Activated CD4-positive, alpha-beta T cell treated with anti-CD3 and anti-CD28 coated beads, Interleukin-2, amount 10 ng/mL, durations not matched to agents 24 days and 14 days (primary cell): ENCODE data around the gene ARFRP1. TPM values are rescaled to one million over a fixed set of nuclear protein-coding genes. Genes with fewer than 3 reads are reported as not detected.
"Not testable (repeated sequence)": the region's sequence is repeated elsewhere in the genome, so short reads cannot be mapped to it uniquely, and the experiment has no call there.

Source experiments
- DNase-seq: peaks from one replicate; pipeline ENCODE4 v3.0.0; 2022
- H3K27ac Mint-ChIP-seq: one replicate; pipeline ENCODE4 v1.8.0; 2022; ENCODE audit warnings: mild to moderate bottlenecking, mixed read lengths
- H3K27me3 Mint-ChIP-seq: one replicate; pipeline ENCODE4 v1.8.0; 2022; ENCODE audit warnings: mixed read lengths
- H3K36me3 Mint-ChIP-seq: one replicate; pipeline ENCODE4 v1.8.0; 2022; ENCODE audit warnings: low read depth, mild to moderate bottlenecking, mixed read lengths
- H3K4me1 Mint-ChIP-seq: one replicate; pipeline ENCODE4 v1.8.0; 2021; ENCODE audit warnings: mixed read lengths
- H3K4me3 Mint-ChIP-seq: one replicate; pipeline ENCODE4 v1.8.0; 2022; ENCODE audit warnings: mild to moderate bottlenecking, moderate library complexity, mixed read lengths
- H3K9me3 Mint-ChIP-seq: one replicate; pipeline ENCODE4 v1.8.0; 2021; ENCODE audit warnings: mixed read lengths
- intact Hi-C: fragments of 100-400 bp; cut with micrococcal nuclease; formaldehyde crosslinking; loops from one replicate; pipeline ENCODE4 v1.15.1; 2023
- total RNA-seq: library from RNA; stranded (reverse); gene quantifications from 2 replicates; pipeline ENCODE4 v1.2.3, GENCODE V29; 2022

The ARFRP1 gene
- total RNA-seq, 1 donor from 2014 or later = 70.4 TPM

- Mint-ChIP-seq H3K36me3 (peaks cover 22% of the 10 kb centered on the region), H3K27ac (no peak overlapping the region), H3K27me3 (no peaks in the 10 kb centered on the region), H3K9me3 (no peaks in the 10 kb centered on the region), H3K4me1 (peaks cover 12% of the 10 kb centered on the region), H3K4me3 (no peak overlapping the region)
- intact Hi-C loops = no loop called here
- no peak for DNase-seq
Observed at GRCh38 chr20:63664143-63664851, 43.5 kb downstream of the ARFRP1 start.

DNA sequence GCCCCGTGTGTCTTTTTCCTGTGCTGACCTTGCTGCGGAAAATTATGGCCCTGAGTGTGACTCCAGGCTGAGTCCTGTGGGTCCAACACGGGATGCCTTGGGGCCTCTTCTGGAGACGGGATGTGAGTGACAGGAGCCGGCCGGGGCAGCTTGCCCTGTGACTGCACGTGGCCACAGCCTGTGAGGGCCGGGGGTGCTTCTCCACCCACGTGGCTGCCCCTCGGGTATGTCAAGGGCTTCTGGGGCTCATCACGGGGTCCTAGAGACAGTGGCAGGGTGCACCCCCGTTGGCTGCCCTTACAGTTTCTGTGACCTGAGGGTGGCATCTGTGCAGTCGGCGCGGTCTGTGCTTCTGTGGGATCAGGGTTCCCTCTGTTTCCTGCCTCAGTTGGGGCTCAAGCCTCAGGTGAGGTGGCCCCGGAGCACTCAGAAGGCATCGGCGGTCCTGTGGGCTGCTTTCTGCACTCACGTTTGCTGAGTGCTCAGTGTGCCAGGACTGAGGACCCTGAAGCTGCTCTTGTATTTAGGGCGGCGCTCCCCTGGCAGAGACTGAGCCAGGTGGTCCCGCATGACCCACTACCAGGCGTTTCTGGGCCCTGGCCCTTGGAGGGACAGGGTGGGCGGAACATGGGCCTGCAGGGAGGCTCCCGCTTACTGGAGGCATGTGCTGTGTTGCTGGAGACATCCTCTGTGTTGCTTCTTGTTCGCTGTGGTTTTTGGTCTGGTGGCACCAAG is 44.3 kb downstream of the ARFRP1 start:
- no peak for DNase-seq
- H3K9me3 Mint-ChIP-seq = no peaks in the 10 kb centered on the region
- H3K36me3 Mint-ChIP-seq = peaks cover 22% of the 10 kb centered on the region
- peaks cover 17% of the 10 kb centered on the region for H3K4me1 Mint-ChIP-seq
- no peak overlapping the region for H3K27ac Mint-ChIP-seq
- H3K4me3 Mint-ChIP-seq = no peak overlapping the region
- H3K27me3 Mint-ChIP-seq = no peaks in the 10 kb centered on the region
- intact Hi-C loops = no loop called here

DNA sequence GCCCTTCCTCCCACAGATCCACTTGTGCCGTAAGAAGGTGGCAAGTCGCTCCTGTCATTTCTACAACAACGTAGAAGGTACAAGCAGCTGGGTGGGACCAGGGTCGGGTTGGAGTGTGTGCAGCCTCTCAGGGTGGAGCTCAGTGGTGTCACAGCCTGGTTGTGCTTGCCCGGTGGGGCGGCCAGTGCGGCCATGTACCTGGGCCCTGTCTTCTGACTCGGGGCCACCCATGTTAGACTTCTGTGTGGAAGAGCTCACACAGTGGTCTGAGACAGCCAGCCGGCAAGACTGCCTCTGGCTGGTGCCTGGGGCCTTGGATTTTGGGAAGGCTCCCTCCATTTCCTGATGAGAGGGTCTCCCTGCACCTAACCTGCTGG is 45.0 kb downstream of the ARFRP1 start:
- Mint-ChIP-seq H3K27me3 (no peaks in the 10 kb centered on the region), H3K4me1 (peaks cover 20% of the 10 kb centered on the region), H3K36me3 (peaks cover 19% of the 10 kb centered on the region), H3K9me3 (no peaks in the 10 kb centered on the region), H3K27ac (no peak overlapping the region), H3K4me3 (no peak overlapping the region)
- intact Hi-C loops = no loop called here
- DNase-seq = no peak

DNA sequence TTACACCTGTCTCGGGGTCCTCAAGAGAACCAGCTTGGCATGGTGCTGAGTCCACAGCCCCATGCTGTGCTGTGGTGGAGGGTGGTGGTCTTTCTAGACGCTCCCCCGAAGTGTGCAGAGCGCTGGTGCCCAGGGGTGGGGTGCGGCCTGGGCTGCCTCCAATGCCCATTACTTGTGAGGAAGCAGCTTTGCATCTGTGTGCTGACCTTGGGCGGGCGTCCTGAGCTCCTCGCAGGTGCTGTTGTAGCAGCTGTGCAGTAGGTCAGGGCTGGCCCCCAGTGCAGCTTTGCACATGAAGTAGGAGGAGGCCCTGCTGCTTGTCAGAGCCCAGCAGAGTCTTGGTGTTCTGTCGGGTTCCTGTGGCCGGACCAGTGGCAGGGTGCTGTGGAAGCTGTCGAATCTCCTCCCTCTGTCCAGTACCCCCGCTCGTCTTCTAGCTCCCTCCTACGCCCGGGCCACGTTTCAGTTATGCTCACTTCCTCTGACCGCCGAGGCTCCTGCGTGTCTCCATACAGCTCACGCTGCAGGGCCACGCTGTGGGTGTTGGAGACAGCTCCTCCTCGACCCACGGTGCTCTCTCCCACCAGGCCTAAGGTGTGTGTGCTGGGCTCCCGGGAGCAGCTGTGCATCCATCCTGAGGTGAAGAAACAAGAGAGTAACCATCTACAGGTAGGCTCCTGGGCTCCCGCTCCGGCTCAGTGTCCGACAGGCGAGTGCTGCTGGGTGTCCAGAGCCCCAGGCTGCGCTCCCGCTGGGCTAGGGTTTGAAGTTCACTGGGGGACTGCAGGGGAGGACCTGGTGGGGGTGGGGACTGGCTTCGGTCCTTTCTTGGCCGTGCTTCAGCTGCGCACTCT is 45.6 kb downstream of the ARFRP1 start:
- intact Hi-C loops = no loop called here
- H3K36me3 Mint-ChIP-seq = peaks cover 16% of the 10 kb centered on the region
- no peaks in the 10 kb centered on the region for H3K9me3 Mint-ChIP-seq
- H3K27me3 Mint-ChIP-seq = no peaks in the 10 kb centered on the region
- no peak overlapping the region for H3K27ac Mint-ChIP-seq
- no peak overlapping the region for H3K4me3 Mint-ChIP-seq
- H3K4me1 Mint-ChIP-seq = peaks cover 22% of the 10 kb centered on the region
- DNase-seq = no peak

- Mint-ChIP-seq H3K27me3 (no peaks in the 10 kb centered on the region), H3K27ac (no peak overlapping the region), H3K4me1 (peaks cover 22% of the 10 kb centered on the region), H3K36me3 (peaks cover 12% of the 10 kb centered on the region), H3K9me3 (no peaks in the 10 kb centered on the region), H3K4me3 (no peak overlapping the region)
- intact Hi-C loops = no loop called here
- DNase-seq = no peak
Observed at GRCh38 chr20:63661108-63661507, 46.7 kb downstream of the ARFRP1 start.

DNA sequence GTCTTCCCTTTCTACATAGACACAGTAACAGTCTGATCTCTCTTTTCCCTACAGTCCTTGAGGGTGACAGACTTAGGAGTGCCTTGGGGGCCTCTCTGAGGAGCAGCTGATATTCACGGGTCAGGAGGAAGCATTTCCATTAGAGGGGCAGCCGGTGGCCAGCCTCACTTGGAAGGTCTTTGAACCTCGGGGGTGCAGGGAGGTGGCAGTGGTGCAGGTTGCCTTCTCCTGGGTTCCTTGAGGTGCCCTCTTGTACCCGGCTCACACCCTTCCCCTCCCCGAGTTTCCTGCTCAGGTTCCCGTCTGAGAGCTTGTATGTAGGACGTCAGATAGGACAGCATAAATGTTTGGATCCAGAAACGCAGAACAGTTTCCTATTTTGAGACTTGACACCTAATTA is 47.2 kb downstream of the ARFRP1 start:
- Mint-ChIP-seq H3K9me3 (no peaks in the 10 kb centered on the region), H3K36me3 (peaks cover 9% of the 10 kb centered on the region), H3K27ac (no peak overlapping the region), H3K27me3 (no peaks in the 10 kb centered on the region), H3K4me3 (peak overlapping the region; percentile 8), H3K4me1 (peaks cover 22% of the 10 kb centered on the region)
- intact Hi-C loops = no loop called here
- DNase-seq = no peak

- peaks cover 22% of the 10 kb centered on the region for H3K4me1 Mint-ChIP-seq
- H3K36me3 Mint-ChIP-seq, H3K9me3 Mint-ChIP-seq, DNase-seq, H3K27me3 Mint-ChIP-seq, intact Hi-C loops, H3K27ac Mint-ChIP-seq: not testable (repeated sequence)
- peak overlapping the region; percentile 93 for H3K4me3 Mint-ChIP-seq
Observed at GRCh38 chr20:63660174-63660573, 47.6 kb downstream of the ARFRP1 start.

DNA sequence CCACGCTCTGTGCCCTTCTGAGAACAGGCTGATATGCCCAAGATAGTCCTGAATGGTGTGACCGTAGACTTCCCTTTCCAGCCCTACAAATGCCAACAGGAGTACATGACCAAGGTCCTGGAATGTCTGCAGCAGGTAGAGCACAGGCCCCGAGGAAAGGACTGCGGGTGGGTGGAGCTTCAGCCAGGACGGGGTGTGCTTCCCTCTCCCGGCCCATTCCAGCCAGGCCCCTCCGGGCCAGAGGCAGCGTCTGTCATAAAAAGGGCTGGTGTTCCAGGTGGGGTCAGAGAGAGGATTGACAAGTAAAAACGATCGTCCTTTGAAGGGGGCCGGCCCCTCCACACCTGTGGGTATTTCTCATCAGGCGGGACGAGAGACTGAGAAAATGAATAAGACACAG is 48.4 kb downstream of the ARFRP1 start:
- intact Hi-C loops = no loop called here
- Mint-ChIP-seq H3K4me3 (peak overlapping the region; percentile 93), H3K36me3 (peaks cover 7% of the 10 kb centered on the region), H3K4me1 (peaks cover 27% of the 10 kb centered on the region), H3K9me3 (no peaks in the 10 kb centered on the region), H3K27ac (peak overlapping the region; percentile 89), H3K27me3 (peaks cover 2% of the 10 kb centered on the region)
- DNase-seq = no peak

DNA sequence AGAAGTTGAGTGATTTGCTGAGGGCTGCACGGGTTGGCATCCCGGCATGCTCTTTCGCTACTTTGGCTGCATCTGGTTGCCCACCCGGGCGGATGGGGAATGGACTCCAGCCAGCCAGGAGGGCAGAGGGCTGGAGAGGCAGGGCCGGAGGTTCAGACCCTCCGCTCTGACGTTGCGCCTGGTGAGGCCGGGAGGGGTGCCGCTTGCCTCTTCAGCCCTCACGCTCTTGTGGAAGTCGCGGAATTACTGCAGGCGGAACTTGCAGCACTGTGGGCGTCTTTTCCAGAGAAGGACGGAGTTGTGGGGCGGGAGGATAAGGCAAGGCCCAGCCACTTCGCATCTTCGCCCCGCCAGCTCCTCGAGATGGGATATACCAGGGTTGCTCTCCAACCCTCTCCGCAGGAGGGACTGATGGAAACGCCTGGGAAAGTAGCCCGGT is 49.0 kb downstream of the ARFRP1 start:
- peaks cover 33% of the 10 kb centered on the region for H3K4me1 Mint-ChIP-seq
- H3K9me3 Mint-ChIP-seq = no peaks in the 10 kb centered on the region
- intact Hi-C loops = loop anchor here (1.0 kb wide), 2 partner anchors 30 to 49 kb away; partner anchors contain the start of gene ARFRP1
- H3K36me3 Mint-ChIP-seq = peaks cover 7% of the 10 kb centered on the region
- DNase-seq = no peak
- peak overlapping the region; percentile 93 for H3K4me3 Mint-ChIP-seq
- peaks cover 2% of the 10 kb centered on the region for H3K27me3 Mint-ChIP-seq
- H3K27ac Mint-ChIP-seq = peak overlapping the region; percentile 89

- Mint-ChIP-seq H3K4me3 (peak within 1 kb of the TSS; percentile 93), H3K36me3 (peaks cover 7% of the 10 kb centered on the region), H3K27me3 (peaks cover 2% of the 10 kb centered on the region), H3K27ac (peak within 1 kb of the TSS; percentile 89), H3K4me1 (peaks cover 34% of the 10 kb centered on the region), H3K9me3 (no peaks in the 10 kb centered on the region)
- intact Hi-C loops = loop anchor here (1.0 kb wide), 2 partner anchors 30 to 49 kb away; partner anchors contain the start of gene ARFRP1
- peak; percentile 98 for DNase-seq
Observed at GRCh38 chr20:63657937-63658748, 49.6 kb downstream of the ARFRP1 start, which contains the start of gene RTEL1. Gene RTEL1, plus strand, starts transcription at chr20:63658312. Its CDS starts 1,091 bp downstream, at chr20:63659403.

- no peak for DNase-seq
- Mint-ChIP-seq H3K27ac (peak overlapping the region; percentile 89), H3K27me3 (peaks cover 2% of the 10 kb centered on the region), H3K9me3 (no peaks in the 10 kb centered on the region), H3K36me3 (peaks cover 6% of the 10 kb centered on the region), H3K4me3 (peak overlapping the region; percentile 93), H3K4me1 (peaks cover 34% of the 10 kb centered on the region)
- intact Hi-C loops = no loop called here
Observed at GRCh38 chr20:63657260-63657936, 50.4 kb downstream of the ARFRP1 start.

DNA sequence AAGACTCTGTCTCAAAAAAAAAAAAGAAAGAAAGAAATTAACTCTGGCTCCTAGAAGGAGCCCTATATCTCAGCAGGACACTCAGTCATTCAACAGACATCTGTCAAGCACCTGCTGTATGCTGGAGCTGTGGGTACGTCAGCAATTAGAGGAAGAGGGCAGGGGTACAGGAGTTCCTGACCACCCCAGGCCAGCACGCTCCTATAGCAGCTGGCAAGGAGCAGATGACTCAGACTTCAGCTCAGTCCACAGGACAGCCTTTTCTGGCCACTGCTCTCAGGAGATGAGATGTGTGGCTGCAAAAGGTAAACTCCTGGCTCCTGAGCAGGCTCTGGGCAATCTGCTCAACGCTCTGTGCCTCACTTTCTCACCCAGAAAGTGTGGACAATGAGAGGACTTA is 51.3 kb downstream of the ARFRP1 start:
- intact Hi-C loops = no loop called here
- Mint-ChIP-seq H3K36me3 (peaks cover 6% of the 10 kb centered on the region), H3K4me3 (no peak overlapping the region), H3K27ac (no peak overlapping the region), H3K4me1 (peaks cover 36% of the 10 kb centered on the region), H3K27me3 (peaks cover 5% of the 10 kb centered on the region), H3K9me3 (no peaks in the 10 kb centered on the region)
- DNase-seq = no peak

GRCh38 chr20:63655249-63655648 is 52.5 kb downstream of the ARFRP1 start:
- intact Hi-C loops = no loop called here
- Mint-ChIP-seq H3K4me1 (peaks cover 34% of the 10 kb centered on the region), H3K27ac (no peak overlapping the region), H3K27me3 (peaks cover 8% of the 10 kb centered on the region), H3K9me3 (no peaks in the 10 kb centered on the region), H3K36me3 (peaks cover 3% of the 10 kb centered on the region), H3K4me3 (no peak overlapping the region)
- no peak for DNase-seq
